DND-41 (cell line): Measurements from ENCODE around the gene PHKA1.

ENCODE experiments used
- ATAC-seq: fragments of 200-7000 bp; cut with Tn5 transposase; 3 replicates; pipeline ENCODE4 v1.9.1; 2021; ENCODE audit warnings: low read depth; ENCODE audit not compliant: insufficient read depth
- DNase-seq: peaks from one replicate; pipeline ENCODE4 v3.0.0-alpha.2; 2020
- H2AFZ ChIP-seq: 2 replicates; pipeline ENCODE4 v1.6.0; 2012; ENCODE audit warnings: low read depth, low read length
- H3K27ac ChIP-seq: 2 replicates; pipeline ENCODE4 v1.5.1; 2012; ENCODE audit warnings: low read length, inconsistent platforms
- H3K27me3 ChIP-seq: fragments of 200-600 bp; sonication (generic); 2 replicates; pipeline ENCODE4 v1.6.0; 2012; ENCODE audit warnings: low read length, mild to moderate bottlenecking, inconsistent platforms; ENCODE audit not compliant: insufficient read depth, poor library complexity
- H3K36me3 ChIP-seq: 2 replicates; pipeline ENCODE4 v1.5.1; 2012; ENCODE audit warnings: low read length, inconsistent platforms; ENCODE audit not compliant: insufficient read depth
- H3K4me1 ChIP-seq: 2 replicates; pipeline ENCODE4 v1.5.1; 2012; ENCODE audit warnings: mild to moderate bottlenecking, low read length; ENCODE audit not compliant: insufficient read depth
- H3K4me2 ChIP-seq: 2 replicates; pipeline ENCODE4 v1.6.0; 2012; ENCODE audit warnings: mild to moderate bottlenecking, moderate library complexity, low read length, inconsistent platforms; ENCODE audit not compliant: insufficient read depth
- H3K4me3 ChIP-seq, 2 experiments: fragments of 200-600 bp in 1 of 2; shearing (Covaris generic) in 1 of 2; 2 replicates each; pipeline ENCODE4 v1.5.1; 2012 to 2016; ENCODE audit warnings: inconsistent platforms in 2 of 2, low read length in 2 of 2, mild to moderate bottlenecking in 2 of 2, low read depth in 1 of 2, moderate library complexity in 1 of 2
- H3K79me2 ChIP-seq: 2 replicates; pipeline ENCODE4 v1.6.0; 2012; ENCODE audit warnings: low read length, inconsistent platforms; ENCODE audit not compliant: insufficient read depth
- H3K9ac ChIP-seq: 2 replicates; pipeline ENCODE4 v1.6.0; 2012; ENCODE audit warnings: low read depth, mild to moderate bottlenecking, inconsistent platforms, low read length, moderate library complexity
- H3K9me3 ChIP-seq: 2 replicates; pipeline ENCODE4 v1.5.1; 2012; ENCODE audit warnings: low read length, moderate library complexity, mild to moderate bottlenecking, inconsistent platforms; ENCODE audit not compliant: insufficient read depth, severe bottlenecking
- H4K20me1 ChIP-seq: 2 replicates; pipeline ENCODE4 v1.6.0; 2012; ENCODE audit warnings: low read length; ENCODE audit not compliant: insufficient read depth
- CTCF ChIP-seq: IDR thresholded peaks from 2 replicates; pipeline ENCODE4 v1.5.1; 2012; ENCODE audit warnings: borderline replicate concordance, low read length, moderate library complexity, mild to moderate bottlenecking; ENCODE audit not compliant: poor library complexity, severe bottlenecking; ENCODE audit errors: extremely low read depth
- EZH2 ChIP-seq: IDR thresholded peaks from 3 replicates; pipeline ENCODE4 v1.6.1; 2012; ENCODE audit warnings: borderline replicate concordance, low read depth, mild to moderate bottlenecking, moderate library complexity, low read length, inconsistent platforms; ENCODE audit not compliant: severe bottlenecking

Gene PHKA1

GRCh38 chrX:72659723-72660122, 54.4 kb downstream of the PHKA1 start:
- Histone ChIP-seq H2AFZ (no peak overlapping the region), H3K9ac (no peak overlapping the region), H3K4me2 (no peak overlapping the region), H3K27ac (no peak overlapping the region), H3K27me3 (no peaks in the 10 kb centered on the region), H3K79me2 (no peaks in the 10 kb centered on the region), H3K9me3 (no peaks in the 10 kb centered on the region), H3K4me3 (no peak overlapping the region), H4K20me1 (no peaks in the 10 kb centered on the region), H3K36me3 (no peaks in the 10 kb centered on the region), H3K4me1 (no peaks in the 10 kb centered on the region)
- ATAC-seq (no peak), DNase-seq (no peak)
- TF ChIP-seq EZH2 (no peak), CTCF (no peak)

GRCh38 chrX:72652082-72652481, 62.0 kb downstream of the PHKA1 start:
- no peak for ATAC-seq
- no peaks in the 10 kb centered on the region for H3K9me3 ChIP-seq
- no peaks in the 10 kb centered on the region for H3K36me3 ChIP-seq

GRCh38 chrX:72644946-72645345, 69.2 kb downstream of the PHKA1 start:
- Histone ChIP-seq H3K27me3 (no peaks in the 10 kb centered on the region), H3K36me3 (no peaks in the 10 kb centered on the region), H3K9ac (no peak overlapping the region), H4K20me1 (no peaks in the 10 kb centered on the region), H3K4me2 (no peak overlapping the region), H3K4me3 (no peak overlapping the region), H2AFZ (no peak overlapping the region), H3K9me3 (no peaks in the 10 kb centered on the region), H3K4me1 (no peaks in the 10 kb centered on the region), H3K27ac (no peak overlapping the region), H3K79me2 (no peaks in the 10 kb centered on the region)
- DNase-seq (no peak), ATAC-seq (no peak)
- TF ChIP-seq EZH2 (no peak), CTCF (no peak)

More at GRCh38 chrX:72652082-72652481, 62.0 kb downstream of the PHKA1 start:
- Histone ChIP-seq H4K20me1 (no peaks in the 10 kb centered on the region), H3K4me1 (no peaks in the 10 kb centered on the region), H3K4me2 (no peak overlapping the region), H3K79me2 (no peaks in the 10 kb centered on the region), H3K9ac (no peak overlapping the region), H3K4me3 (no peak overlapping the region), H3K27ac (no peak overlapping the region), H3K27me3 (no peaks in the 10 kb centered on the region), H2AFZ (no peak overlapping the region)
- no peak for TF ChIP-seq EZH2
- no peak for TF ChIP-seq CTCF
- DNase-seq: no peak

- Histone ChIP-seq H3K27ac (no peak overlapping the region), H3K27me3 (no peaks in the 10 kb centered on the region)
- DNase-seq: no peak
Measured at GRCh38 chrX:72641611-72642010, 72.5 kb downstream of the PHKA1 start.

More at GRCh38 chrX:72641611-72642010, 72.5 kb downstream of the PHKA1 start:
- Histone ChIP-seq H3K36me3 (no peaks in the 10 kb centered on the region), H3K9ac (no peak overlapping the region), H3K79me2 (no peaks in the 10 kb centered on the region), H2AFZ (no peak overlapping the region), H3K4me1 (no peaks in the 10 kb centered on the region), H3K4me3 (no peak overlapping the region), H3K4me2 (no peak overlapping the region), H4K20me1 (no peaks in the 10 kb centered on the region), H3K9me3 (no peaks in the 10 kb centered on the region)
- TF ChIP-seq EZH2: no peak
- no peak for TF ChIP-seq CTCF
- ATAC-seq: no peak
